ENCODE measurements around the gene PSMC5. TPM values are rescaled to one million over a fixed set of nuclear protein-coding genes. Genes with fewer than 3 reads are reported as not detected.
A peak's percentile ranks its signal among the peaks of the same experiment; 100 is the strongest.

The PSMC5 gene
- total RNA-seq, 1 experiment from 2014 or later: 152 TPM

- CTCF ChIA-PET: no interaction called here
- DNase-seq (ENCODE audit: low spot score) (no peak), ATAC-seq (no peak)
- peaks cover 75% of the 10 kb centered on the region for H3K36me3 Mint-ChIP-seq
- H3K27me3 Mint-ChIP-seq (ENCODE audit: low read depth): no peaks in the 10 kb centered on the region; the same call in 1 of the 2 replicates
- H3K9me3 Mint-ChIP-seq: no peaks in the 10 kb centered on the region
- peaks cover 18% of the 10 kb centered on the region for H3K4me1 Mint-ChIP-seq
- H3K27ac Mint-ChIP-seq: 0 out of 2 replicates have a peak overlapping the region, but pooled peaks have one; percentile 50
- POLR2A ChIA-PET: interaction anchor here (1.2 kb wide), 1 partner anchor 50 kb away, joined by 5 read pairs; the partner anchor contains the start of genes CCDC47 and DDX42
- TF ChIP-seq ZNF263 (CRISPR knock-in tag; IDR thresholded peaks at IDR 0.05; ENCODE audit: low read depth) (no peak), EMX1 (CRISPR knock-in tag; IDR thresholded peaks at IDR 0.05) (no peak), NR2C2 (CRISPR knock-in tag; IDR thresholded peaks at IDR 0.05) (no peak), TEAD4 (CRISPR knock-in tag; IDR thresholded peaks at IDR 0.05) (no peak), SP1 (CRISPR knock-in tag; conservative IDR thresholded peaks at IDR 0.05) (no peak)
- H3K4me3 Mint-ChIP-seq: peak overlapping the region; percentile 25; the same call in 1 of the 2 replicates
Measured at GRCh38 chr17:63824362-63824761, 2.9 kb upstream of the PSMC5 start.

GRCh38 chr17:63826468-63827001 is 696 bp upstream of the PSMC5 start:
- no peaks in the 10 kb centered on the region for H3K9me3 Mint-ChIP-seq
- H3K36me3 Mint-ChIP-seq: peaks cover 76% of the 10 kb centered on the region
- 0 out of 2 replicates have a peak, but pooled peaks have one; percentile 7 for TF ChIP-seq TEAD1 (CRISPR knock-in tag; IDR thresholded peaks at IDR 0.05)
- no peak for TF ChIP-seq NR1H2 (CRISPR knock-in tag; IDR thresholded peaks at IDR 0.05)
- 0 out of 2 replicates have a peak, but pooled peaks have one; percentile 7 for TF ChIP-seq ZNF532 (CRISPR knock-in tag; IDR thresholded peaks at IDR 0.05; ENCODE audit: borderline replicate concordance)
- POLR2A ChIA-PET: interaction anchor here (1.0 to 1.6 kb wide), 3 partner anchors 17 to 53 kb away, joined by 4 to 9 read pairs (median 7); partner anchors contain the start of genes CCDC47 and DDX42
- CTCF ChIA-PET: interaction anchor here (2.0 to 4.4 kb wide), 2 partner anchors 13 to 22 kb away, joined by 5 to 16 read pairs; no protein-coding TSS in a partner anchor
- peak overlapping the region; percentile 96 for H3K4me3 Mint-ChIP-seq
- H3K27me3 Mint-ChIP-seq (ENCODE audit: low read depth): no peaks in the 10 kb centered on the region
- DNase-seq (ENCODE audit: low spot score) (no peak), ATAC-seq (peak; percentile 2)
- H3K27ac Mint-ChIP-seq: peak overlapping the region; percentile 100
- peaks cover 18% of the 10 kb centered on the region for H3K4me1 Mint-ChIP-seq

- no peaks in the 10 kb centered on the region for H3K27me3 Mint-ChIP-seq (ENCODE audit: low read depth)
- peak overlapping the region; percentile 100 for H3K27ac Mint-ChIP-seq
- DNase-seq (ENCODE audit: low spot score): no peak
- H3K36me3 Mint-ChIP-seq: peaks cover 75% of the 10 kb centered on the region
- peak overlapping the region; percentile 96 for H3K4me3 Mint-ChIP-seq
- no peaks in the 10 kb centered on the region for H3K9me3 Mint-ChIP-seq
- POLR2A ChIA-PET: interaction anchor here (0.6 to 1.4 kb wide), 3 partner anchors 11 to 1865 kb away, joined by 4 to 8 read pairs (median 4); partner anchors contain the start of genes CCDC47 and DDX42
- TF ChIP-seq RORB (CRISPR knock-in tag; IDR thresholded peaks at IDR 0.05): no peak
- peak; percentile 6; the same call in 1 of the 2 replicates for TF ChIP-seq ZNF232 (CRISPR knock-in tag; IDR thresholded peaks at IDR 0.05)
- TF ChIP-seq GRHL2 (CRISPR knock-in tag; IDR thresholded peaks at IDR 0.05; ENCODE audit: insufficient replicate concordance, severe bottlenecking): no peak
- no peak for TF ChIP-seq ZNF416 (CRISPR knock-in tag; IDR thresholded peaks at IDR 0.05)
- H3K4me1 Mint-ChIP-seq: peaks cover 18% of the 10 kb centered on the region
- ATAC-seq: no peak
- CTCF ChIA-PET: interaction anchor here (0.6 to 4.4 kb wide), 3 partner anchors 12 to 29 kb away, joined by 3 to 16 read pairs (median 5); no protein-coding TSS in a partner anchor
Measured at GRCh38 chr17:63827801-63828221, 580 bp downstream of the PSMC5 start.

- ChIA-PET POLR2A (interaction anchor here (1.4 kb wide), 1 partner anchor 55 kb away, joined by 4 read pairs; the partner anchor contains the start of genes CCDC47 and DDX42), CTCF (interaction anchor here (4.4 kb wide), 1 partner anchor 10 kb away, joined by 16 read pairs; no protein-coding TSS in a partner anchor)
- H3K36me3 Mint-ChIP-seq: peaks cover 76% of the 10 kb centered on the region
- ATAC-seq (no peak), DNase-seq (ENCODE audit: low spot score) (no peak)
- H3K4me1 Mint-ChIP-seq: peaks cover 18% of the 10 kb centered on the region
- peak overlapping the region; percentile 96 for H3K4me3 Mint-ChIP-seq
- H3K27me3 Mint-ChIP-seq (ENCODE audit: low read depth): no peaks in the 10 kb centered on the region
- H3K9me3 Mint-ChIP-seq: no peaks in the 10 kb centered on the region
- no peak overlapping the region for H3K27ac Mint-ChIP-seq
- TF ChIP-seq ZNF317 (CRISPR knock-in tag; IDR thresholded peaks at IDR 0.05; ENCODE audit: borderline replicate concordance, low read depth) (no peak), SMAD3 (CRISPR knock-in tag; IDR thresholded peaks at IDR 0.05; ENCODE audit: borderline replicate concordance) (no peak), E2F1 (CRISPR knock-in tag; IDR thresholded peaks at IDR 0.05) (no peak), MAX (CRISPR knock-in tag; IDR thresholded peaks at IDR 0.05) (no peak), JAZF1 (CRISPR knock-in tag; IDR thresholded peaks at IDR 0.05) (no peak), ATF3 (CRISPR knock-in tag; conservative IDR thresholded peaks at IDR 0.05) (no peak), TEAD4 (CRISPR knock-in tag; IDR thresholded peaks at IDR 0.05) (no peak), OVOL2 (CRISPR knock-in tag; IDR thresholded peaks at IDR 0.05; ENCODE audit: borderline replicate concordance) (no peak), IRF2 (CRISPR knock-in tag; IDR thresholded peaks at IDR 0.05; ENCODE audit: borderline replicate concordance, low read depth) (no peak), EMX1 (CRISPR knock-in tag; IDR thresholded peaks at IDR 0.05) (no peak), JUN (CRISPR knock-in tag; IDR thresholded peaks at IDR 0.05) (no peak), MYBL2 (CRISPR knock-in tag; IDR thresholded peaks at IDR 0.05) (no peak), ZNF219 (CRISPR knock-in tag; IDR thresholded peaks at IDR 0.05; ENCODE audit: borderline replicate concordance) (no peak), ZNF121 (CRISPR knock-in tag; IDR thresholded peaks at IDR 0.05) (no peak)
Measured at GRCh38 chr17:63828936-63829335, 1.7 kb downstream of the PSMC5 start.

Data from WTC11 (cell line).